HepG2 (cell line): Measurements from ENCODE around the gene AIP. TPM values are rescaled to one million over a fixed set of nuclear protein-coding genes. Genes with fewer than 3 reads are reported as not detected.

Experiments used
- ATF7-NPFF ChIP-seq: sonication (generic); formaldehyde crosslinking; IDR thresholded peaks from 2 replicates; pipeline ENCODE4 v1.8.1; 2023; ENCODE audit warnings: mild to moderate bottlenecking, low read depth, missing genetic modification reagents, moderate library complexity
- DRAP1 ChIP-seq: IDR thresholded peaks from 2 replicates; pipeline ENCODE4 v1.6.1; 2016; ENCODE audit warnings: missing genetic modification reagents, missing compliant biosample characterization
- EZH2 ChIP-seq: conservative IDR thresholded peaks from 2 replicates; pipeline ENCODE4 v1.6.1; 2012; ENCODE audit warnings: mild to moderate bottlenecking, low read depth, low read length, moderate library complexity
- HMGXB3 ChIP-seq: sonication (generic); formaldehyde crosslinking; IDR thresholded peaks from 2 replicates; pipeline ENCODE4 v1.4.0; 2020; ENCODE audit warnings: missing genetic modification reagents, borderline replicate concordance
- IKZF4 ChIP-seq: sonication (generic); formaldehyde crosslinking; IDR thresholded peaks from 2 replicates; pipeline ENCODE4 v1.5.1; 2020; ENCODE audit warnings: borderline replicate concordance, mild to moderate bottlenecking, low read depth, missing genetic modification reagents; ENCODE audit errors: not compliant biosample characterization
- MLX ChIP-seq: IDR thresholded peaks from 2 replicates; pipeline ENCODE4 v1.6.1; 2016
- SNAPC5 ChIP-seq: sonication (generic); formaldehyde crosslinking; IDR thresholded peaks from 2 replicates; pipeline ENCODE4 v1.8.1; 2023; ENCODE audit warnings: mild to moderate bottlenecking, missing genetic modification reagents, borderline replicate concordance
- TAF1 ChIP-seq: sonication (generic); formaldehyde crosslinking; IDR thresholded peaks from 2 replicates; pipeline ENCODE4 v1.4.0; 2020; ENCODE audit warnings: missing genetic modification reagents
- THAP8 ChIP-seq: sonication (generic); formaldehyde crosslinking; IDR thresholded peaks from 2 replicates; pipeline ENCODE4 v1.5.1; 2020; ENCODE audit warnings: missing genetic modification reagents, mild to moderate bottlenecking, borderline replicate concordance
- TP53 ChIP-seq: sonication (generic); formaldehyde crosslinking; conservative IDR thresholded peaks from 2 replicates; pipeline ENCODE4 v1.4.0; 2020; ENCODE audit warnings: missing genetic modification reagents
- ZBTB44 ChIP-seq: sonication (generic); formaldehyde crosslinking; IDR thresholded peaks from 2 replicates; pipeline ENCODE4 v1.4.0; 2020; ENCODE audit warnings: missing genetic modification reagents
- ZFYVE20 ChIP-seq: sonication (generic); formaldehyde crosslinking; IDR thresholded peaks from 2 replicates; pipeline ENCODE4 v1.8.0; 2023; ENCODE audit warnings: low read depth, mild to moderate bottlenecking, moderate library complexity, missing genetic modification reagents, borderline replicate concordance
- ZIK1 ChIP-seq: sonication (generic); formaldehyde crosslinking; IDR thresholded peaks from 2 replicates; pipeline ENCODE4 v1.5.0; 2020; ENCODE audit warnings: mild to moderate bottlenecking, low read depth, missing genetic modification reagents, borderline replicate concordance
- ZNF121 ChIP-seq: sonication (generic); formaldehyde crosslinking; IDR thresholded peaks from 2 replicates; pipeline ENCODE4 v1.5.0; 2020; ENCODE audit warnings: mild to moderate bottlenecking, missing genetic modification reagents
- ZNF451 ChIP-seq: sonication (generic); formaldehyde crosslinking; IDR thresholded peaks from 2 replicates; pipeline ENCODE4 v1.5.0; 2020; ENCODE audit warnings: mild to moderate bottlenecking, missing genetic modification reagents
- ZNF552 ChIP-seq: sonication (generic); formaldehyde crosslinking; IDR thresholded peaks from 2 replicates; pipeline ENCODE4 v1.9.0; 2022; ENCODE audit warnings: missing genetic modification reagents, mild to moderate bottlenecking, borderline replicate concordance
- ZNF674 ChIP-seq: sonication (generic); formaldehyde crosslinking; IDR thresholded peaks from 2 replicates; pipeline ENCODE4 v1.5.0; 2020; ENCODE audit warnings: low read depth, mild to moderate bottlenecking, missing genetic modification reagents
- ZNF770 ChIP-seq: sonication (generic); formaldehyde crosslinking; IDR thresholded peaks from 2 replicates; pipeline ENCODE4 v1.5.0; 2020; ENCODE audit warnings: mild to moderate bottlenecking, missing genetic modification reagents
- polyA plus RNA-seq, 8 experiments: library from polyadenylated mRNA; depleted of rRNA in 3 of 8; stranded (reverse) in 7 of 8; unstranded in 1 of 8; fragments of >200 nt; fragmentation: Illumina TruSeq in 4 of 8; extraction: Trizol in 4 of 8; gene quantifications; 2 replicates each; pipeline versions ENCODE4 v1.2.1 to v1.2.3, GENCODE V29; 2011 to 2016; ENCODE audit warnings: low read depth in 4 of 8, missing spikeins in 1 of 8, mixed read lengths in 1 of 8; ENCODE audit not compliant: insufficient read depth in 1 of 8
- total RNA-seq, 5 experiments: library from RNA; depleted of rRNA; stranded (reverse); fragments of >200 nt; fragmentation: Illumina TruSeq; extraction: Trizol; gene quantifications; 2 replicates each; pipeline ENCODE4 v1.2.3, GENCODE V29; 2016; ENCODE audit warnings: low read depth in 1 of 5

Gene AIP
- total and polyA plus RNA-seq, 2 of the 13 experiments (the other 11 are each of a cell fraction or from before 2014, with no cell fraction given), result 51.8 to 110 TPM

- TF ChIP-seq THAP8 (CRISPR knock-in tag), result no peak
- TF ChIP-seq ZNF552 (CRISPR knock-in tag), result 0 out of 2 replicates have a peak, but pooled peaks have one; percentile 50
- 0 out of 2 replicates have a peak, but pooled peaks have one; percentile 41 for TF ChIP-seq ZNF121 (CRISPR knock-in tag)
- no peak for TF ChIP-seq IKZF4 (CRISPR knock-in tag)
- 0 out of 2 replicates have a peak, but pooled peaks have one; percentile 16 for TF ChIP-seq ATF7-NPFF (CRISPR knock-in tag)
- no peak for TF ChIP-seq ZNF451
- TF ChIP-seq ZBTB44 (CRISPR knock-in tag), result no peak
- TF ChIP-seq MLX (CRISPR knock-in tag), result no peak
- no peak; the same call in 1 of the 2 replicates for TF ChIP-seq HMGXB3 (CRISPR knock-in tag)
- TF ChIP-seq ZFYVE20, result no peak
- TF ChIP-seq ZNF674 (CRISPR knock-in tag), result no peak
- TF ChIP-seq TP53, result no peak
- TF ChIP-seq TAF1 (CRISPR knock-in tag), result peak; percentile 53
- TF ChIP-seq ZIK1 (CRISPR knock-in tag), result no peak
- peak; percentile 92 for TF ChIP-seq DRAP1 (CRISPR knock-in tag)
- no peak for TF ChIP-seq SNAPC5 (CRISPR knock-in tag)
- no peak for TF ChIP-seq EZH2
- 0 out of 2 replicates have a peak, but pooled peaks have one; percentile 14 for TF ChIP-seq ZNF770 (CRISPR knock-in tag)
Measured at GRCh38 chr11:67507864-67508485, 25.1 kb downstream of the AIP start, which contains the start of gene CDK2AP2 (continued).
